GM12878 (cell line): ENCODE data around the gene CNTNAP5. TPM values are rescaled to one million over a fixed set of nuclear protein-coding genes. Genes with fewer than 3 reads are reported as not detected.

ENCODE experiments used
- ATAC-seq: fragments of 200-7000 bp; cut with Tn5 transposase; 3 replicates; pipeline ENCODE4 v1.9.1; 2020; ENCODE audit warnings: mild to moderate bottlenecking, moderate library complexity
- BruUV-seq: library from RNA; stranded (reverse); fragments of 400-500 nt; replicated peaks from 2 replicates; lab custom pipeline; 2021; lab: Mats Ljungman, UMichigan
- CTCF ChIA-PET: fragments of 300-600 bp; sonication (Branson Sonifier 250); formaldehyde crosslinking; extraction: SDS; loops from one replicate; lab custom pipeline; 2021; ENCODE audit warnings: inconsistent platforms; lab: Yijun Ruan, JAX
- POLR2A ChIA-PET: fragments of 350-600 bp; formaldehyde crosslinking; extraction: SDS; loops from one replicate; lab custom pipeline; 2021; ENCODE audit warnings: inconsistent platforms; lab: Charles Lee
- RAD21 ChIA-PET: fragments of 300-600 bp; sonication (Branson Sonifier 250); formaldehyde crosslinking; loops from one replicate; lab custom pipeline; 2023; ENCODE audit warnings: antibody characterized with exemption; ENCODE audit not compliant: unreplicated experiment; lab: Charles Lee
- SMC1A ChIA-PET: fragments of 300-600 bp; sonication (Branson Sonifier 250); formaldehyde crosslinking; loops from one replicate; lab custom pipeline; 2023; ENCODE audit not compliant: unreplicated experiment, uncharacterized antibody; lab: Charles Lee
- DNase-seq: peaks from one replicate; pipeline ENCODE4 v3.0.0-alpha.2; 2011; ENCODE audit warnings: low read depth, low spot score
- FAIRE-seq: peaks from 3 replicates; lab custom pipeline; 2011; peaks lifted over from hg19 to GRCh38; lab: Jason Lieb, UNC
- H2AFZ ChIP-seq: 2 replicates; pipeline ENCODE4 v1.6.0; 2011; ENCODE audit warnings: low read depth, low read length, control low read depth; ENCODE audit not compliant: control insufficient read depth
- H3K27ac ChIP-seq: 2 replicates; pipeline ENCODE4 v1.5.1; 2011; ENCODE audit warnings: control low read depth; ENCODE audit not compliant: control insufficient read depth, insufficient read depth
- H3K27me3 ChIP-seq, 2 experiments: replicated peaks in 1 of 2; 2 replicates each; pipeline versions ENCODE4 v1.6.0 to v1.6.1; 2011; ENCODE audit warnings: low read length in 1 of 2; ENCODE audit not compliant: control insufficient read depth in 2 of 2, insufficient read depth in 2 of 2
- H3K36me3 ChIP-seq, 2 experiments: 2 replicates each; pipeline ENCODE4 v1.5.1; 2011; ENCODE audit warnings: low read length in 1 of 2; ENCODE audit not compliant: control insufficient read depth in 2 of 2, insufficient read depth in 2 of 2
- H3K4me1 ChIP-seq: 2 replicates; pipeline ENCODE4 v1.6.1; 2011; ENCODE audit warnings: mild to moderate bottlenecking, low read length, moderate library complexity, mixed read lengths; ENCODE audit not compliant: control insufficient read depth, insufficient read depth
- H3K4me2 ChIP-seq: 2 replicates; pipeline ENCODE4 v1.6.0; 2011; ENCODE audit warnings: control low read depth; ENCODE audit not compliant: control insufficient read depth, insufficient read depth
- H3K4me3 ChIP-seq: fragments of 200-600 bp; sonication (generic); 2 replicates; pipeline ENCODE4 v1.5.1; 2016
- H3K79me2 ChIP-seq: 2 replicates; pipeline ENCODE4 v1.6.0; 2011; ENCODE audit warnings: low read length; ENCODE audit not compliant: control insufficient read depth, insufficient read depth
- H3K9ac ChIP-seq: 2 replicates; pipeline ENCODE4 v1.8.0; 2011; ENCODE audit warnings: low read length, control low read depth, mixed read lengths; ENCODE audit not compliant: control insufficient read depth, insufficient read depth
- H3K9me3 ChIP-seq: replicated peaks from 3 replicates; pipeline ENCODE4 v1.5.1; 2011; ENCODE audit warnings: mild to moderate bottlenecking, low read length; ENCODE audit not compliant: control insufficient read depth, insufficient read depth
- H4K20me1 ChIP-seq: 2 replicates; pipeline ENCODE4 v1.6.0; 2011; ENCODE audit not compliant: control insufficient read depth, insufficient read depth
- BCL3 ChIP-seq: IDR thresholded peaks from 2 replicates; pipeline ENCODE4 v1.6.1; 2011; ENCODE audit warnings: borderline replicate concordance, low read depth, mild to moderate bottlenecking, moderate library complexity, low read length; ENCODE audit not compliant: insufficient read depth, poor library complexity, severe bottlenecking
- KLF5 ChIP-seq: fragments of 450-650 bp; IDR thresholded peaks from 2 replicates; pipeline ENCODE4 v1.6.1; 2014; ENCODE audit warnings: mild to moderate bottlenecking; ENCODE audit not compliant: partially characterized antibody
- MTA2 ChIP-seq: fragments of 450-650 bp; IDR thresholded peaks from 2 replicates; pipeline ENCODE4 v1.6.1; 2016; ENCODE audit warnings: low read depth, mild to moderate bottlenecking, moderate library complexity
- PAX8 ChIP-seq: fragments of 450-650 bp; IDR thresholded peaks from 2 replicates; pipeline ENCODE4 v1.6.1; 2017; ENCODE audit warnings: mild to moderate bottlenecking, moderate library complexity
- POLR2A ChIP-seq: IDR thresholded peaks from 2 replicates; pipeline ENCODE4 v1.6.1; 2011; ENCODE audit warnings: low read depth, mild to moderate bottlenecking, low read length
- RUNX3 ChIP-seq: IDR thresholded peaks from 2 replicates; pipeline ENCODE4 v1.6.1; 2012; ENCODE audit warnings: low read length, inconsistent platforms
- SREBF2 ChIP-seq: IDR thresholded peaks from 2 replicates; pipeline ENCODE4 v1.6.1; 2012; ENCODE audit warnings: mild to moderate bottlenecking, low read length
- ZBTB4 ChIP-seq: fragments of 450-650 bp; formaldehyde crosslinking; IDR thresholded peaks from 2 replicates; pipeline ENCODE4 v1.4.0; 2022; ENCODE audit warnings: mild to moderate bottlenecking, moderate library complexity
- WGBS: methylation state at CpG from one replicate; pipeline ENCODE4 v1.1.6; 2016; ENCODE audit warnings: low lambda C conversion rate; ENCODE audit not compliant: insufficient replicate concordance, insufficient coverage; ENCODE audit errors: missing lambda C conversion rate; 5-methylcytosine and 5-hydroxymethylcytosine counted together
- in situ Hi-C: fragments of 300-500 bp; cut with MboI; formaldehyde crosslinking; loops from 9 replicates; pipeline ENCODE4 v1.14.3; 2018; ENCODE audit warnings: mixed read lengths
- intact Hi-C: fragments of 100-400 bp; cut with micrococcal nuclease; formaldehyde crosslinking; loops from one replicate; pipeline ENCODE4 v1.14.2; 2022; ENCODE audit not compliant: unreplicated experiment
- polyA plus RNA-seq, 11 experiments: library from polyadenylated mRNA; depleted of rRNA in 4 of 11; unstranded in 6 of 11; stranded (reverse) in 5 of 11; fragments of >200 nt; fragmentation: Nextera tagmentation in 4 of 11; fragmentation: Illumina TruSeq in 1 of 11; extraction: Ambion mirVana in 4 of 11; extraction: Trizol in 1 of 11; gene quantifications; 1 replicate in 1 of 11; 2 replicates in 10 of 11; pipeline versions ENCODE4 v1.2.1 to v1.2.3, GENCODE V29; 2011 to 2016; ENCODE audit warnings: inconsistent platforms in 2 of 11, missing spikeins in 2 of 11, low read depth in 1 of 11
- total RNA-seq, 4 experiments: library from RNA; depleted of rRNA in 3 of 4; stranded (reverse); fragments of >200 nt in 3 of 4; fragmentation: Illumina TruSeq in 1 of 4; extraction: Trizol in 1 of 4; gene quantifications; 2 replicates each; pipeline versions ENCODE4 v1.2.1 to v1.2.3, GENCODE V29; 2013 to 2021

Gene CNTNAP5
- total and polyA plus RNA-seq, 10 of the 15 experiments (the other 5 are each of a cell fraction or from before 2014, with no cell fraction given) = not detected

GRCh38 chr2:124585277-124585676 is 560.2 kb downstream of the CNTNAP5 start:
- ChIA-PET SMC1A (no interaction called here), POLR2A (no interaction called here), CTCF (no interaction called here), RAD21 (no interaction called here)
- Histone ChIP-seq H3K27ac (no peak overlapping the region), H3K4me1 (no peaks in the 10 kb centered on the region), H2AFZ (no peak overlapping the region), H4K20me1 (no peaks in the 10 kb centered on the region), H3K27me3 (no peaks in the 10 kb centered on the region), H3K9me3 (no peaks in the 10 kb centered on the region), H3K36me3 (no peaks in the 10 kb centered on the region), H3K4me2 (no peak overlapping the region), H3K79me2 (no peaks in the 10 kb centered on the region), H3K9ac (no peak overlapping the region), H3K4me3 (no peak overlapping the region)
- BruUV-seq = no TSS peak
- in situ Hi-C loops = no loop called here
- FAIRE-seq (no peak), DNase-seq (no peak), ATAC-seq (no peak)
- TF ChIP-seq BCL3 = no peak
- no peak for TF ChIP-seq SREBF2
- no peak for TF ChIP-seq PAX8
- TF ChIP-seq RUNX3 = no peak
- TF ChIP-seq KLF5 = no peak
- TF ChIP-seq POLR2A = no peak
- TF ChIP-seq ZBTB4 = no peak
- TF ChIP-seq MTA2 = no peak
- WGBS = 0% methylated on average over 1 of the region's 1 CpG
- intact Hi-C loops = no loop called here
